GM19463 (cell line): ENCODE data around the gene A3GALT2.

ENCODE experiments used
- ATAC-seq: cut with Tn5 transposase; IDR thresholded peaks from one replicate; pipeline ENCODE4 v1.9.1; 2021; ENCODE audit warnings: mild to moderate bottlenecking, moderate library complexity; ENCODE audit not compliant: unreplicated experiment

The A3GALT2 gene

DNA sequence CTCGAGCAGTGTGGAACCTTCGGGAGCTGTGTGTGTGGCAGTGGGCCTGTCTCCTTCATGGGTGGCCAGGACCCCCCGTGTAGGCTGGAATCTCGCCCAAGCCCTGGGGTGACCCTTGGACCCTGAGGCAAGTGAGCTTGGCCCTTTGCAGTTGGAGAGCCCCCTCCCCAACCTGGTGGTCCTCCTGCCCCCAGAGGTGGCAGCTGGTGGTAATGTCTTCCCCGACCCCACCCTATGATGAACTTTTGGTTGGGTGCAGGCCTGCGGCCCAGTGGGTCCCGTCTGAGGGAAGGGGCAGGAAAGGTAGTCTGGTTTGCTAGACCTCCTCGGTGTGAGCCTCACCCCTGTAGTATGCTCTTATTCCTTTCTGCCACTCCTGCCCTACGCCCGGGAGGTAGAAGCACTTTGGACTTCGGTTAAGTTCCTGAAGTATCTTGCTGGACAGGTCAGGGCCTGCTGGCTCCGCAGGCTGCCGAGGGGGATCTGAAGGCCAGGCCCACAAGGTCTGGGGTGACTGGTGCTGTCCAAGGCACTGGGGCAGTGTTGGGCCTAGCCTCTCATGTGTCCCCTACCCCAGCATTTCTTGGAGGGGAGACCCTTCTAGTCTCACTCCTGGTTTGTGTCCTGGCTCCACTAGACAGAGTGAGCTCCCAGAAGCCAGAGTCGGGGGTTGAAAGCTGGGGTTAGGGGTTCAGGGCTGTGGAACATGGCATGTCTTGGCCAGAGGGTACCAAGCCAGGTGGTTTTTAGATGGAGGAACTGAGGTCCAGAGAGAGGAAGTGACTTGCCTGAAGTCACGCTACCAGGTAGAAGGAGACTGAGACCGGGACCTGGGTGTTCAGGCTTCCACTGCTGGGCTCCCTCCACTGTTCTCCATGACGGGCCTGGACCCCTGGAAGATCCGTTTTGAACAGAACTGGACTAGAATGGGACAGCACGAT lies 62.9 kb downstream of the A3GALT2 start:
- no peak for ATAC-seq

DNA sequence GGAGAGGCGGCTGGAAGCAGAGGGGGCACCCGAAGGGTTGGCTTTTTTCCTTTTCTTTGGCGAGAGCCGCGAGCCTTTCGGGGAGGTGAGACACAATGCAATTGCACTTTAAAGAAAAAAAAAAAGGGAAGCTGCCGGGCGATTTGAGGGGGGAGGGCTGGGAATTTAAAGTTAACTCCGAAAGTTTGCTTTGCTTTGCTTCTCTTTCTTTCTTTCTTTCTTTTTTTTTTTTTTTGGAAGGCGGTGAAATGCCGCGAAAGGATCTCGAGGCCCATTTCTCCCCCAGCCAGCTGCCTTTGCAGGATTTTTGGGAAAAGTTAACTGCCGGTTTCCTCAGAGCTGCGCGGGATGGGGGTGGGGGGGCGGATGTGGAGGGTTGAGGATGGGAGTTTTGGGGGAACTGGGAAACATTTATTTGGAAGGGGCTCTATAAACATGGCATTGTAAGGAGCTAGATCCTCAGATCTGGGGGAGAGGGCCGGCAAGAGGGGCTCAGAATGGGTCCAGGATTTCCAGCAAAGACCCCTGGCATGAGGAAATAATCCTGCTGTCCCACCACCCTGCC lies 63.6 kb downstream of the A3GALT2 start:
- no peak for ATAC-seq
